RWPE1 (cell line): ENCODE measurements around the gene TGM3.

Experiments
- CTCF ChIA-PET: fragments of 350-600 bp; sonication (Branson Sonifier 250); formaldehyde crosslinking; extraction: SDS; loops from one replicate; lab custom pipeline; 2021; lab: Yijun Ruan, JAX
- POLR2A ChIA-PET: fragments of 400-600 bp; formaldehyde crosslinking; extraction: SDS; loops from one replicate; lab custom pipeline; 2020; ENCODE audit warnings: antibody characterized with exemption; ENCODE audit not compliant: low non-redundant PET; lab: Yijun Ruan, JAX
- DNase-seq: peaks from one replicate; pipeline ENCODE4 v3.0.0; 2012; ENCODE audit warnings: low spot score
- H3K27ac ChIP-seq: fragments of 450-650 bp; 2 replicates; pipeline ENCODE4 v1.5.1; 2017
- TF ChIP-seq, protein P1 (sequence below): fragments of 450-650 bp; conservative IDR thresholded peaks from 2 replicates; pipeline ENCODE4 v1.5.1; 2017; ENCODE audit warnings: low read depth, mild to moderate bottlenecking

The TGM3 gene

GRCh38 chr20:2373098-2373497 is 77.3 kb downstream of the TGM3 start:
- TF ChIP-seq, protein P1, sequence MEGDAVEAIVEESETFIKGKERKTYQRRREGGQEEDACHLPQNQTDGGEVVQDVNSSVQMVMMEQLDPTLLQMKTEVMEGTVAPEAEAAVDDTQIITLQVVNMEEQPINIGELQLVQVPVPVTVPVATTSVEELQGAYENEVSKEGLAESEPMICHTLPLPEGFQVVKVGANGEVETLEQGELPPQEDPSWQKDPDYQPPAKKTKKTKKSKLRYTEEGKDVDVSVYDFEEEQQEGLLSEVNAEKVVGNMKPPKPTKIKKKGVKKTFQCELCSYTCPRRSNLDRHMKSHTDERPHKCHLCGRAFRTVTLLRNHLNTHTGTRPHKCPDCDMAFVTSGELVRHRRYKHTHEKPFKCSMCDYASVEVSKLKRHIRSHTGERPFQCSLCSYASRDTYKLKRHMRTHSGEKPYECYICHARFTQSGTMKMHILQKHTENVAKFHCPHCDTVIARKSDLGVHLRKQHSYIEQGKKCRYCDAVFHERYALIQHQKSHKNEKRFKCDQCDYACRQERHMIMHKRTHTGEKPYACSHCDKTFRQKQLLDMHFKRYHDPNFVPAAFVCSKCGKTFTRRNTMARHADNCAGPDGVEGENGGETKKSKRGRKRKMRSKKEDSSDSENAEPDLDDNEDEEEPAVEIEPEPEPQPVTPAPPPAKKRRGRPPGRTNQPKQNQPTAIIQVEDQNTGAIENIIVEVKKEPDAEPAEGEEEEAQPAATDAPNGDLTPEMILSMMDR, result no peak
- ChIA-PET CTCF (no interaction called here), POLR2A (no interaction called here)

GRCh38 chr20:2374346-2375125 is 78.7 kb downstream of the TGM3 start:
- TF ChIP-seq, protein P1, result no peak
- DNase-seq, result no peak
- H3K27ac ChIP-seq, result no peak overlapping the region
- ChIA-PET POLR2A (no interaction called here), CTCF (interaction anchor here (1.8 kb wide), 1 partner anchor 13 kb away, joined by 9 read pairs; no protein-coding TSS in a partner anchor)

More at GRCh38 chr20:2373098-2373497, 77.3 kb downstream of the TGM3 start:
- H3K27ac ChIP-seq, result no peak overlapping the region
- no peak for DNase-seq

- ChIA-PET CTCF (interaction anchor here (1.0 kb wide), 1 partner anchor 171 kb away, joined by 3 read pairs; no protein-coding TSS in a partner anchor), POLR2A (no interaction called here)
- no peak for DNase-seq
- no peak overlapping the region for H3K27ac ChIP-seq
- TF ChIP-seq, protein P1, result no peak
Measured at GRCh38 chr20:2378893-2379292, 83.1 kb downstream of the TGM3 start.

DNA sequence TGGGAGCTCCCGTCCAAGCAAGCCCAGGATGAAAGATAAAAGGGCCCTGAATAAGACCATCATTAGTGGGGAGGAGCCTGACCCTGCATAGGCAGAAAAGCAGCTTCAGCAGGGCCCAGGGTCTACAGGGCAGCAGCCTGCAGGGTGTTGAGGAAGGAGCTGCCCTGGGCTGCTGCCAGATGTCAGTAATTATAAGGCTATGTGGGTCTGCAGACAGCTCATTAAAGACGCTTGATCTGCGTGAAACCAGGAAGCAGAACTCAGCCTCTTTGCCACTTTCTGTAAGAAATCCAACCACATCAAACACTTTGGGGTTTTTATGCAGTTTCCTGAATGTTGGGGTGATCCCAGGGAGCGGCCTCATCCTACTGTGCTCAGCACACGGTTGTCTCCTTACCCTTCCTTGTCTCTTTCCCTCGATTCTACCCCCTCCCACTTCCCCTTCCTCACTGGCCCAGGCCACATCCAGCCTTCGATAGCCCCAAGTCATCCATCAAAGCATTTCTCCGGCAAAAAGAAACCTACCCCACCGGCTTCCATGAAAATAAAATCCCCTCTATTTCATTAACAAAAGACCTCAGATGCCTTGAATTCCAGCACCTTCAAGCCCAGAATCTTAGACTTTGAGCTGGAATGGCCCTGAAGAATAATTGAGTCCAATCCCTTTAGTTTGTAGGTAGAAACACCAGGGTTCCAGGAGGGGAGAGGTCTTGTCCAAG is 83.9 kb downstream of the TGM3 start:
- DNase-seq, result no peak
- ChIA-PET POLR2A (no interaction called here), CTCF (interaction anchor here (1.0 kb wide), 1 partner anchor 172 kb away, joined by 3 read pairs; no protein-coding TSS in a partner anchor)
- TF ChIP-seq, protein P1, result no peak
- no peak overlapping the region for H3K27ac ChIP-seq

- POLR2A ChIA-PET, result no interaction called here
- TF ChIP-seq, protein P1, result no peak
- CTCF ChIA-PET, result interaction anchor here (0.9 kb wide), 1 partner anchor 12 kb away, joined by 4 read pairs; no protein-coding TSS in a partner anchor
- DNase-seq, result no peak
- H3K27ac ChIP-seq, result no peak within 1 kb of the TSS
Measured at GRCh38 chr20:2380601-2381000, 84.8 kb downstream of the TGM3 start, which contains the start of gene TGM6. TGM6 (plus strand) TSS chr20:2380901; CDS start chr20:2380969, 68 bp downstream.

DNA sequence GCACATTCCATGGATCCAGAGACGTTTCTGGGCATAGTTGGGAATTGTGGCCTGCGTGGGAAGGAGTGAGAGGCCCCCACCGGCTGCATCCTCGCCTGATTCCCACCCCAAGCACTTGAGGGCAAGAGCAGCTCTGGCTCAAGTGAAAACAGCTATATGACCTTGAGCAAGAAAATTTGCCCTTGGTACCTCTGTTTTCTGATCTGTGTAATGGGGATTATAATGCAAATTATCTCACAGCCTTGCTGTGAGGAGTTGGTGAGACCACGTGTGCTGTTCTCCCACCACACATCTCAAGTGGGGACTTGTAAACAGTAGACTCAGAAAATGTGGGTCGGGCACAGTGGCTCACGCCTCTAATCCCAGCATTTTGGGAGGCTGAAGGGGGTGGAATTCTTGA is 85.5 kb downstream of the TGM3 start:
- POLR2A ChIA-PET, result no interaction called here
- CTCF ChIA-PET, result interaction anchor here (0.6 to 0.9 kb wide), 4 partner anchors 12 to 810 kb away, joined by 3 to 4 read pairs (median 3); no protein-coding TSS in a partner anchor
- TF ChIP-seq, protein P1, result no peak
- H3K27ac ChIP-seq, result no peak overlapping the region
- DNase-seq, result no peak
